Activated CD4-positive, alpha-beta T cell treated with anti-CD3 and anti-CD28 coated beads, Interleukin-10, Interleukin-2, amounts not matched to agents 100 ng/mL and 50 ng/mL, durations not matched to agents 16 hours and 8 hours (primary cell): ENCODE results near the gene ARHGAP30.

ENCODE experiments used
- DNase-seq: peaks from one replicate; pipeline ENCODE4 v3.0.0-alpha.2; 2020

The ARHGAP30 gene

GRCh38 chr1:161009602-161010211 lies 60.0 kb downstream of the ARHGAP30 start:
- DNase-seq = no peak

DNA sequence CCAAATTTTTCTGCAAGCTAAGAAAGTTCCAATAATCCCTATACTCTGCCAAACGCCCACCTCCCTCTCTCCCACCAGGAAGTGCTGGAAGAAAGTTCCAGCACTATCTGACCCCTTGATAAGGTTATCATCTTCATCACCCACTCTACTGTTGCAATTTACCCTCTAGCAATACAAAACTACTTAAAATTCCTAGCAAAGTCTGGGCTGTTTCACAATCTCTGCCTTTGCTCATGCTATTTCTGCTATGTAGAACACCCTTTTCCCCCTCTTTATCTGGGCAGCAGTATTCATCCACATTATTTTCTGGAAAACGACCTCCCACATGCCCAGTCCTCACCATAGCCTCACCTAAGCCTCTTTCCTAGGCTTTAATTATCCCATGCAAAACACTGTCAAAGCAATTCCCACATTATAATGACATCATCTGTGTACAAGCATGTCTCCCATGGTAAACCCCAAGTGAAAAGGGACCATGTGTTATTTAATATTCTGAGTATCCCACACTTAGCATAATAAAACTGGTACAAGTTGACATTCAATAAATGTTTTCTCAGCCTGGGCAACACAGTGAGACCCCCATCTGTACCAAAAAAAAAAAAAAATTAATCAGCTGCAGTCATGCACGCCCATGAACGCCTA lies 60.7 kb downstream of the ARHGAP30 start:
- DNase-seq = no peak

GRCh38 chr1:161007369-161007768 lies 62.3 kb downstream of the ARHGAP30 start:
- DNase-seq = no peak

DNA sequence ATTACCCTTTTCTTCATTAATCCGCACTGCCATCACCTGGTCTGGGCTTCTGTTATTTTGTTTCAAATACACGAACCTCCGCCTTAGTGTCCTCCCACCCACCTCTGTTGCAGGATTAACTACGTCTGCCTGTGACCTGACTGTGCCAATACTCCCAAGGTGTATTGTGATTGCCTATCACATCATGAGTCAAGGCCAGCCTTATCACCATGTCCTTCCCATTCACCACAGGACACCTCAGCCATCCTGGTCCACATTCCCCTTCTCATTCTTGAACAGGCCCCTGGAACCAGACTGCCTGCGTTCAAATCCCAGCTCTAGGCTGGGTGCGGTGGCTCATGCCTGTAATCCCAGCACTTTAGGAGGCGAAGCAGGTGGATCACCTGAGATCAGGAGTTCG lies 63.1 kb downstream of the ARHGAP30 start:
- DNase-seq = no peak

DNA sequence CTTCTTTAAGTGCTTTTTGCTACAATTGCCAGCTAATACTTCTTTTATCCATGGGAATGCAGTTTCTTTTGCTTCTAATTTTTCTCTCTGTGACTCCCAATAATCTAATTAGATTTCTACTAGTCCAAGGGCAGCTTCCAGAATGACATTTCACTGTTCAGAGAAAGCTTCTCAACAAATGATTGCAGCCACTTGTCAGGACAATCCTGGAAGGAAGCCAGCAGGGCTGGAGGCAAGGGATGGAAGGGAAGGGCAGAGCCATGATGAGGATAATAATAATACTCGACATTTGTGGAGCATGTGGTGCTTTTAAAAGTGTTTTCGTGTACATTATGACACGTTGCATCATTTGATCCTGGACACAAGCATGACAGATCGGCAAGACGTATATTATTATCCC lies 68.2 kb downstream of the ARHGAP30 start:
- no peak for DNase-seq

DNA sequence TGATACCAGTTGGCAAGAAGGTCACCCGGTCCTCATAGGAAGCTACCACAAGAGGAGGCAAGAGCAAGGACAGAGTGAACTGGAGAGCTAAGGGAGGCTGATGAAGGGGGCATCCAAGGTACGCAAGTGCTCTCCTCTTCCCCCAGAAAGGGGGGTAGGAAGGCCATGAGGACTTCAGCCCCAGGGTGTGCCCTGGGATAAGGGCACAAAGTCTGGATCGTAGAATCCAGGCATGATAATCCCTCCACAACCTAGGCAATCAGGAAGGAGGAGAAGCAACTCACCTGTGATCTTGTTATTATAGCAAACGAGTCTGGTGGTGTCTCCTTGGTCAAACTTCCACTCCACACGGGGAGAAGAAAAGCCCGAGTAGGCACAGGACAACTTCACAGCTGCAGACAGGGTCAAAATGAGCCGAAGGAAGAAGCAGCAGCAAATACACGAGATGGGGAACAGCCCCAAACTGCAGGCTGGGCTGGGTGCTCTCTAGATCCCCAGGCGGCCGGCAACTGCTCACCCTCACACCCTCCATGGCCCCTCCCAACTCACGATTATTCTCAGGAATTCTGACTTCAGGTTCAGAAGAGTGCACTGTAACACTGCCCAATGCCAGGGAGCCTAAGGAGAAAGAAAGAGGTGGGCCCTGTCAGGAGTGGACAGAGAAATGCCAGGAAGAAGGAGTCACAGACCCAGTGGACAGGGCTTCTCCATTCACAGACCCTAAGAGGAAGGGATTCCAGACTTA lies 68.8 kb downstream of the ARHGAP30 start:
- DNase-seq = no peak

DNA sequence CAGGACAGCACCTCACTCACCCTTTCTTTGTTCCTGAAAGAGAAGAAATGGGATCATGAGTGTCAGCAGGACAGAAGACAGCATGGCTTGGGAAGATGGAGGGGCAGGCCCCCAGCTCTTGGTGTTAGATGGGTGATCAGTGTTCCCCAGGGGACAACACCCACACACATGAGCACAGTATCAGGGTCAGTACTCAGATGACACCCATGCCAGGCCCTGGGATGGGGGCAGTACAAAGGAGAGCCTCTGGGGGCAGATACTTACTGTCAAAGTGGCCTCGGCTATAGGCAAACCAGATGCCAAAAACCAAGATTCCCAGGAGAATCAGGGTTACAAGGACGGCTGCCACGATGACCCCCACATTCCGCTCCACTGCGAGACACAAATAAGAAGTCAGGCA lies 70.3 kb downstream of the ARHGAP30 start:
- DNase-seq = no peak

GRCh38 chr1:160997323-160998038 lies 72.2 kb downstream of the ARHGAP30 start:
- DNase-seq = peak; percentile 50
